GM23248 (cell line): ENCODE data around the gene PRR19.
A peak's percentile ranks its signal among the peaks of the same experiment; 100 is the strongest.

Experiments used
- EZH2 ChIP-seq: fragments of 200-600 bp; sonication (generic); IDR thresholded peaks from 2 replicates; pipeline ENCODE4 v1.6.1; 2018; ENCODE audit warnings: antibody characterized with exemption, mild to moderate bottlenecking; ENCODE audit not compliant: insufficient read depth, poor library complexity, severe bottlenecking
- EZH2phosphoT487 ChIP-seq: fragments of 200-600 bp; sonication (generic); IDR thresholded peaks from 2 replicates; pipeline ENCODE4 v1.6.1; 2018; ENCODE audit warnings: antibody characterized with exemption, moderate library complexity, mild to moderate bottlenecking, low read depth; ENCODE audit not compliant: insufficient read depth

GRCh38 chr19:42323852-42324654, 22.1 kb downstream of the PRR19 start:
- TF ChIP-seq EZH2 (peak; percentile 29), EZH2phosphoT487 (no peak)
